SKM-1 treated with dmso at 0.1 percent for 144 hours (cell line): ENCODE results near the gene COL4A2.
A peak's percentile ranks its signal among the peaks of the same experiment; 100 is the strongest.

Experiments
- DNase-seq: peaks from one replicate; lab custom pipeline; 2025; ENCODE audit not compliant: unreplicated experiment; lab: John Stamatoyannopoulos, UW

COL4A2 gene

DNA sequence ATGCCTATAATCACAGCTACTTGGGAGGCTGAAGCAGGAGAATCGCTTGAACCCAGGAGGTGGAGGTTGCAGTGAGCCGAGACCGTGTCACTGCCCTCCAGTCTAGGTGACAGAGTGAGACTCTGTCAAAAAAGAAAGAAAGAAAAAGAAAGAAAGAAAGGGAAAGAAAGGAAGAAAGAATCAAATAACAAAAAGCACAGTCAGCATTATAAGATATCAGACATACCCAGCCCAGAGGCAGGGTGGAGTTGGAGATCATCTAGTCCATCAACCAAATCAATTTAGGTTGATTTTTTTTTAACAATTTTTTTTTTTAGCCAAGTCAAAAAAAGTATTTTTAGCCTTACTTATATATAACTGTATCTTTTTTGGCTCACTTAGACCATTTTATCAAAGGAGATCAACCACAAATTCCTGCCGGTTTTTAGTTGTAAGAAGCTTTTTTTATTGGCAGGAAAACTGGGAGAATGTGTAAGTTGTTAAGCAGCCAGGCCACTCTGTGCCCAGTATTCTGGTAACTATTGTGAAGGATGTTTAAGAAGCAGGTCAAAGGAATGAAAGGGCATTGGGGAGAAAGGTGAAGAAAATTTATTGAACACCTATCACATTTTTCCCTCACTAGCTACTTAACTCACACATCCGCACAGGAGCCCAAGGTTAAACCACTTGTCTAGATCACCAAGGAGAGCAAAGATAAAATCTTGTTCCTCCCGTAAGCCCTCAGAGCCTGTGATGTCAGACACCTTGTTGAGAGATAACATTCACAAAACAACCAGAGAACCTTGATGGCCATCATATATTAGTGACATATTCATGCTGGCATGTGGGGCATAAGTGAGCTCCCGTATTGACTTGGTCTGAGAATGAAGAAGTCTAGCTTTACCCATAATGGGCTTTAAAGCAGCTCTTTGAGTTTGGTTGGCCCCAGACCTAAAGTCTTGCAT is 91.8 kb downstream of the COL4A2 start:
- no peak for DNase-seq

DNA sequence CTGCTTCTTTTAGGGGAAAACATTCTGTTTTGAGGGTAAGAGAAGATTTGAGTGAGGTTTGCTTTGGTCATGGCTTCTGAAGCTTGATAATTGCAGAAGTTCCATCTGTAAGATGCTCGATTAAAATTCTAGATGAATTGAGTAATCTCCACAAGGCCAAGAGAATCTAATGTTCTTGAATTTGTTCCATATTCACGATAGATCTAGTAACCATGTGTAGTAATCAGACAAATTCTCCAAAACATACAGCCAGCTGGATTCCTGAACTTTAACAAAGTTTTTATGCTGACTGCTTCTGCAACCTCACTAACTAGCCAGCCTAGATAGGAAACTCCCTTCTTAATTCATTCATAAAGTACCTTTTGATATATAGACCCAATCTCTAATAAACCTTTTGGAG is 92.7 kb downstream of the COL4A2 start:
- DNase-seq, result no peak

GRCh38 chr13:110400786-110401533 is 93.9 kb downstream of the COL4A2 start:
- DNase-seq, result no peak

DNA sequence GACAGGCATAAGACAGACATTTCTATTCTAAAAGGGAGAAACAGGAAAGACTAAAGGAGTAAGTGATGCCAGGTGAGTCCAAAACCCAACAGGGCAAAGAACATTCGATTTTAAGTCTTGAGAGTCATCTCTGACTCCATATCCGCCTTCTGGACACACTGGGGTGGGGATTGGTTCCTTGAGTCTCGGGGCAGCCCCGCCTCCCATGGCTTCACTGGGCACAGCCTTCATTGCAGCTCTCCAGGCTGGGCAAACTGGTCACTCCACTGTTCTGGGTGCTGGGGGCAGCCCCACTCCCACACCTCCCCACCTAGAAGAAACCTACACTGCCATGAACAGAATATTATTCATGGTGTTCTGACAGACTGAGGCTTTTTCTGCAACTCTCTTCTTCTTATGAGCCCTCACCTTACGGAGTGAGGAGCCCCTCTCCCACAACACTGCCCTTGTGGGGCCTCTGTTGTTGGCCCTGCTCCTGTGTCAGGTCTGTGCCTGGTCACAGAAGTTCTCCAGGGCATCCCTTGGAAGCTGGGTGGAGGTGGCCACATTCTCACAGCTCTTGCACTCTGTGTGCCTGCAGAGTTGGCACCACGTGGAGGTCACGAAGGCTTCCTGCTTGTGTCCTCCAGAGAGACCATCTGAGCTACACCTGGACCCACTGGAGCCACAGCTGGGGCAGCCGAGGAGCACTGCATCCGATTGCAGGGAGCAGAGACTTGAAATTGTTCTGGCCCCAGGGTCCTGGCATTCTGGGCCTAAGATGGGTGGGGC is 95.4 kb downstream of the COL4A2 start:
- DNase-seq, result no peak

DNA sequence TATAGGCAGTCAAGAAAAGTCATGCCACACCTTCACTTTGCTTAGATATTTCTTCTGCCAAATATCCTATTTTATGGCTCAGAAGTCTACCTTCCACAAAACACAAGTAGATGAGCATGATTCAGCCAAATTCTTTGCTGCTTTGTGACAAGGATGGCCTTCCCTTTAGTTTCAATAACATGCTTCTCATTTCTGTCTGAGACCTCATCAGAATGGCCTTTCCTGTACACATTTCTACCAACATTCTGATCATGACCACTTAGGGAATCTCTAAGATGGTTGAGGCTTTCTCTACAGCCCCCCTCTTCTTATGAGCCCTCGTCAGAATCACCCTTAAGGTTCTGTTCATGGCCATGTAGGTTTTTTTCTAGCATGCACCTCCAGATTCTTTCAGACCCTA is 96.2 kb downstream of the COL4A2 start:
- DNase-seq, result no peak

DNA sequence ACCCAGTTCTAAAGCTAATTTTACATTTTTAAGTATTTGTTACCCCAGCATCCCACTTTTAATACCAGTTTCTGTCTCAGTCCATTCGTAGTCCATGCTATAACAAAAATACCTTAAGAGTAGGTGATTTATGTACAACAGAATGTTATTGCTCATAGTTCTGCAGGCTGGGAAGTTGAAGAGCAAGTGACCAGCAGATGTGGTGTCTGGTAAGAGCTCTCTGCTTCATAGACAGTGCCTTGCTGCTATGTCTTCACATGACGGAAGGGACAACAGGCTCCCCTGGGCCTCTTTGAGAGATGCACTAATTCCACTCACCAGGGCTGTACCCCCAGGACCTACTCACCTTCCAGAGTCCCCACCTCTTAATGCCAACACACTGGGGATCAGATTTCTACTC is 96.6 kb downstream of the COL4A2 start:
- no peak for DNase-seq

DNA sequence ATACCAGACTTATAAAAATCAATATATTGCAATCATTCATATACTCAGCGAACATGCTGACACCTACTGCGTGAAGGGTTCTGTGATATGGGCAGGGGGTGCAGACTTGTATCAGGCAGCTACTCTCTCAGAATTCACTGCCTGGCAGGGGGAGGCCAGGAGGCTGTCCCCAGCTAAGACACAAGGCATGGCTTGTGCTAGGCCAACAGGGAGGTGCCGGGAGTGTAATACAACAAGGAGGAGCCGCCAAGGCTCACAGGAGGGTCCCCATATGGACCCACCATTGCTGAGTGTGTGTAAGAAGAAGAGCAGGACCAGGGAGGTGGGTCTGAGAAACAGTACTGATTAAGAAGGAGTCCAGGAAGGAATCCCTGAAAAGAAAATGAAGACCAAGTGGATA is 97.2 kb downstream of the COL4A2 start:
- no peak for DNase-seq

DNA sequence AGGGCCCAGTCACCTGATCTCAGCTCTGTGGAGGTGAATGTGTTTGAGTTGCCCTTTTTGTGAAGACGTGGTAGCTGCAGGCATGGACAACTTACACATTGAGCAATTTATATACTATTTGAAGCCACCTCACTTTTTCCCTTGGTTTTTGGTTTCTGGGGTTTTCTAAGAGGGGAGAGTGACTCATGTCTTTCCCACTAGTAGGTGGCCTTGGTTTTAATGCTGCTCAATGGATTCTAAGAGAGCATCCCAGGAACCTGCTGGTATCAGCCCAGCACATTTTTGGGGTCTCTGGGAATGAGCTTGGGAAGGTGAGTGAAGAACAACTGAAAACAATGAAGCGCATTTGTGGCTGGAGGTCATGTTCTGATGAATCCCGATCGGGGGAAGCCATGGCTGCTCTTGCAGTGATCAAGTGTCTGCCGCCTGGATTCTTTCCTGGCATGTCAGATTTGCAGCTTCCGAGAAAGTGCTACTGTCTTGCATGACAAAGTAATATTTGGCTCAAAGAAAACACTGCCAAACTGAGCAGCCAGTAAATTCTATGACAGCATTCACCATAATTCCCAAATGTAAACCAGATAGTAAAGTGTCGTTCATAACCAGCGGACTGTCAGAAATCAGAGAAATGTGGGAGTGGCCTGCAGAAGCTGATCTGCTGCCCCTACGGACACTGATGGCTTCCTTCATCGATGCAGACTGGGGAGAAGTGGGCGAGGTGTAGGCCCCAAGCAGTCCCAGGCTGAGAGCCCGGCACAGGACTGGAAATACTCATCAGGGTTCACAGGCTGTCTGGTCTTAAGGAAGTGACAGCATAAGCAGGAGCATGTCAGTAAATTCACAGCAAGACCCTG is 98.7 kb downstream of the COL4A2 start:
- DNase-seq, result no peak

DNA sequence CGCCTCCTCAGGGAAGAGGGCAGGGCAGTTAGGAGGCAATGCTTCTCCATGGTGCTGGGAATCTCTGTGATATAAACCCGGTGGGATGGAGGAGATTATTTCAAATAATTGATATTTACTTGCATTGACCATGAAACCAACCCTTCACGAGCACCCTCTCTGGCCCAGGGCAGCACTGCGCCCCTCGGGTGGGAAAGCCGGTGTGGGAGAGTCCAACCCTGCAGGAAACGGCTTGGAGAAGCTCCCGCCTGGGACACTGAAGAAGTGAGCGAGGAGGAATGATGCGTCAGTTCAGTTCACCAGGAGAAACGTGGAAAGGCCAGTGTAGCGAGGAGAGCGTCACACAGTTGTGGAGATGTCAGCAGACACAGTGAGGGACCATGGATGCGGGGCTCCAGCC is 99.9 kb downstream of the COL4A2 start:
- no peak for DNase-seq

GRCh38 chr13:110407531-110407930 is 100.4 kb downstream of the COL4A2 start:
- no peak for DNase-seq

GRCh38 chr13:110408286-110408685 is 101.2 kb downstream of the COL4A2 start:
- no peak for DNase-seq

DNA sequence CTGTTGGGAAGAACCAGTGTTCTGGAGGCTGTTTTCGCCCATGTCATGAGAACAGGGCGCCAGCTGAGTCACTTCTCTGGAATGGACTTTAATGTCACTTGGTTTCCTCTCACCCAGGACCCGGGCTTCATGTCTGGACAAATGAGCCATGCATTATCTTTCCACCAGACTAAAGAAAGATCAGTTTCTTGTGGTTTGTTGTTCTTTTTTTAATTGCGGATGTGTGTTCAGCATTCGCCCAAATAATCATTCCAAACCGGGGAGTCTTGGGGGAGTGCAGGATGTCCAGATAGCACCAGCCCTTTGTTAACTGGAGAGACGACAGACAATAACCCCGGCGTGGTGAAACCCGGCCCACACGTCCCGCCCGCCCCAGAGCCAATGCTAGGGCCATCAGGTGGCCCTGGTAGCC is 102.5 kb downstream of the COL4A2 start:
- no peak for DNase-seq

- no peak for DNase-seq
These were observed 102.9 kb downstream of the COL4A2 start for GRCh38 chr13:110410000-110410399.

DNA sequence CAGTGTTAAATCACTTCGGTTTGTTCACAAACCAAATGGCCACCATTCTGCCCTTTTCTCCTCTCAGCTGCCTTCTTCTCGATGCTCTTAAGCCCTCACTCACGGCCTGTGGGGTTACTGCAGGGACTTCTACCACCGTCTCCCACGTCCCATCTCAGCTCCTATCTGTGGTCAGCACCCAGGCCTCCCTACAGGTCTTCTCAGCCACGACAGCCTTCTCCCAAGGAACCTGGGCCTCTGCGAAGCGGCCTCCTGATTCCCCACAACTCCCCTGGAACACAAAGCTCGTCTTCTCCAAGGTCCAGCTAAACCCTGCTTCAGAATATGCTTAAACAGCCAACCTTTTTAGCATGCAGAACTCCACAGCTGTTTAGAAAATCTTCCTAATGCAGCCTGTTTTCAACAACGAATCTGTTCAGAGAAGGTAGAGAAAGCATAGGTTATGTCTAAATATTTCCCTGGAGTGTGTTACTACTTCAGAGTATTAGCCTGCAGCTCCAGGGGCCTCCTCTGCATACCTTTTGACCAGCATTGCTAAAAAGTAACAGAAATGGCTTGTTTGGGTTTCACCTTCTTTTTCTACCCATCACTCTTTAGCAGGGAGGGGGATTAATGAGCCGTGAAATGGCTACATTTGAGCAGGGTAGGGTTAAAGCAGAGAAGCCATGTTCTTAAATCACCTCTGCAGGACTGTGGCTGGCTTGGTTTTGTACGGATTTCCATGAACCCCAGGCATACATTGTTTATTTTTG is 104.0 kb downstream of the COL4A2 start:
- DNase-seq, result no peak

DNA sequence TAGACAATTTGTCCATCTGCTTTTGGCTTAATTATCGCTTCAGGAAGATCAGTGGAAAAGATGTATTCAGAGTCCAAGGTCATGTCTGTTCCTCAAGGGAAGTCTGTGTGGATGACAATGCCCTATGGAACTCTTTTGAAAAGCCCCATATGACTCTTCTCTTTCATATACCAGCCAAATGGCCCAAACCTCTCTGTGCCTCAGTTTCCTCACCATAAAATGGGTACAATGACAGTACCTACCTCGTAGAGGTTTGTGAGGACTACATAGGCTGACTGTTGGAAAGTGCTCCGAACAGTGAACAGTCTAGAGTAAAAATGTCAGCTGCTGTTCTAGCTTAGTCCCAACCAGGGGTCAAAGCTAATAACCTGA is 104.6 kb downstream of the COL4A2 start:
- DNase-seq, result no peak

GRCh38 chr13:110412132-110412914 is 105.2 kb downstream of the COL4A2 start:
- DNase-seq, result peak; percentile 50

DNA sequence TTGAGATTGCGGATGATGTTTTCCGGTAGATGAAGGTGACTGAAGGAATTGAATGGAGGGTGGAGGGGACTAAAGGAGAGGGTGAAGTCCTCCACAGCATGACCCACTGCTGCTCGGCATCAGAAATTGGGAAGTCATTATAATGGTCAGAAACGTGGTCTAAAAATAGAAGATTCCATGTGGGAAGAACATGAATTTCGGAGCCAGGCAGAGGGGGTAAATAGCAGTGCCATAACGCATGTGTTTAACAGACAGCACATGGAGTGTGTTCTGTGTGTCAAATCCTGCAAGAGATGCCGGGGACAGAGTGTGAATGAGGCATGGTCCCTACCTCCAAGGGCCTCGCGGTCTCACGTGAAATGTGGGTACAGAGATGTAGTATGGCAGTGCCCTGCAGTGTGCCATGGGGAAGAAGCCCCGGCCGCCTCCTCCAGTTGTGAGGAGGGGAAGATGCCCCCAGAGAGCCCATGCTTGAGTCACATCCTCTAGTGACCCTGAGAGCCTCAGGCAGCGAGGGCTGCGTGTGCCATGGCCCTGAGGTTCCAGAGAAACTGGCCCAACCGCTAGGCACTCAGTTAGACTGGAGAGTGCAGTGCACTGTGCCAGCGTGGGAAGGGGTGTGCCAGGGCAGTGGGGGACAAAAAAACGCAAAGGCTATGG is 106.1 kb downstream of the COL4A2 start:
- no peak for DNase-seq

- no peak for DNase-seq
These were observed 106.6 kb downstream of the COL4A2 start for GRCh38 chr13:110413676-110414040.

DNA sequence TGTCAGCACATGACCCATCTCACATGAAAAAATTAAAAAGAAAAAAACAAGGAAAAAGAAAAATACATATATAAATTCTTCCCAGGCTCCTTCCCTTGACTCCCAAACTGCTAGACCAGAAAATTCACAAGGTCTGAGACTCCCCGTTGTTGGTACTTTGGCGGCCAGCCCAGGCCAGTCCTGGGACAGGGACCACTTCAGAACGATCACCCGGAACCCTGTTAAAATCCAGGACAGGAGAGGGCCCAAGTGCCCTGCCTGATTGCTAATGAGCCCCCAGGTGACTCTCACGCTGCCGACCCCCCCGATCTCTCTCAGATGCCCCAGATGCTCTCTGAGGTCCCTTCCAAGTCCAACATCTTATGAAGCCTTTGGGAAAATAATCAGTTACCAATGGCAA is 107.2 kb downstream of the COL4A2 start:
- DNase-seq, result no peak
